Right lobe of liver (tissue), 6 donors: Measurements from ENCODE around the gene SPTBN1. TPM values are rescaled to one million over a fixed set of nuclear protein-coding genes. Genes with fewer than 3 reads are reported as not detected.

Experiments
- ATAC-seq, 4 donors: fragments of 200-7000 bp; cut with Tn5 transposase; one replicate each; pipeline ENCODE4 v1.9.1; 2020; ENCODE audit warnings: mild to moderate bottlenecking in 4 of 4, moderate library complexity in 4 of 4
- DNase-seq, 3 donors: peaks; one replicate each; pipeline ENCODE4 v3.0.0-alpha.2; 2020
- H3K27ac ChIP-seq, 3 donors: fragments of 200-600 bp; one replicate each; pipeline ENCODE4 v1.8.0; 2022
- H3K27me3 ChIP-seq, 2 donors: fragments of 200-600 bp; one replicate each; pipeline ENCODE4 v1.8.0; 2022
- H3K36me3 ChIP-seq, 4 donors: fragments of 200-600 bp; sonication (generic) in 1 of 4; one replicate each; pipeline versions ENCODE4 v1.5.1 to v1.8.0; 2017 to 2022; ENCODE audit warnings: control low read depth in 1 of 4
- H3K4me1 ChIP-seq, 4 donors: fragments of 200-600 bp; sonication (generic) in 1 of 4; one replicate each; pipeline versions ENCODE4 v1.5.1 to v1.8.0; 2017 to 2022; ENCODE audit warnings: control low read depth in 1 of 4
- H3K4me3 ChIP-seq, 3 donors: fragments of 200-600 bp; one replicate each; pipeline ENCODE4 v1.8.0; 2022
- H3K9me3 ChIP-seq, 4 donors: fragments of 200-600 bp; sonication (generic) in 1 of 4; one replicate each; pipeline versions ENCODE4 v1.5.1 to v1.8.0; 2017 to 2022; ENCODE audit warnings: control low read depth in 1 of 4
- CTCF ChIP-seq, 4 donors: fragments of 200-600 bp in 3 of 4; fragments of 450-650 bp in 1 of 4; IDR thresholded peaks; one replicate each; pipeline versions ENCODE4 v1.5.1 to v1.8.0; 2016 to 2022; ENCODE audit warnings: antibody characterized with exemption in 4 of 4, mild to moderate bottlenecking in 2 of 4
- POLR2A ChIP-seq: fragments of 450-650 bp; IDR thresholded peaks from one replicate; pipeline ENCODE4 v1.6.1; 2017; ENCODE audit warnings: antibody characterized with exemption, mild to moderate bottlenecking
- WGBS: methylation state at CpG from one replicate; pipeline ENCODE4 v1.1.6; 2018; ENCODE audit warnings: low coverage, low lambda C conversion rate; ENCODE audit not compliant: insufficient coverage; ENCODE audit errors: missing lambda C conversion rate; 5-methylcytosine and 5-hydroxymethylcytosine counted together
- intact Hi-C, 2 donors: fragments of 100-400 bp; cut with DNase I; formaldehyde crosslinking; loops; one replicate each; pipeline versions ENCODE4 v1.11.2 to v1.14.1; 2022
- total RNA-seq, 6 experiments: library from RNA; depleted of rRNA in 2 of 6; stranded (reverse); fragments of >200 nt in 2 of 6; fragmentation: NEBNext Ultra II Directional in 3 of 6; extraction: Animal tissue kit (Norgen Biotek cat#: 25700) in 3 of 6; gene quantifications; one replicate each; pipeline versions ENCODE4 v1.1.0 to v1.2.4, GENCODE V29; 2016 to 2023
- donor health status: DM: no; HTN: yes; CAD: no.
- donor health status: DM: no; HTN: no; CAD: no.
- donor health status: DM: no; HTN: no; CAD: no.
- donor health status: DM: no; HTN: yes; CAD: no.
- donor health status: DM: no; HTN: yes; CAD: no.

SPTBN1 gene
- total RNA-seq, 6 experiments from 2014 or later: 107 to 315 (median 227) TPM

- Histone ChIP-seq H3K27ac (no peak overlapping the region), H3K27me3 (no peaks in the 10 kb centered on the region), H3K36me3 (peaks cover 14 to 84% (median 53%) of the 10 kb centered on the region in 4 donors), H3K4me1 (peaks cover 0 to 13% (median 6%) of the 10 kb centered on the region in 4 donors), H3K9me3 (no peaks in the 10 kb centered on the region), H3K4me3 (no peak overlapping the region)
- no peak for ATAC-seq
- TF ChIP-seq POLR2A (no peak), CTCF (IDR thresholded peaks at IDR 0.05) (no peak)
- no peak for DNase-seq
- WGBS: 89% methylated on average over 5 of the region's 16 CpGs
- intact Hi-C loops: no loop called here
Measured at GRCh38 chr2:54646170-54646927, 190.2 kb downstream of the SPTBN1 start.

DNA sequence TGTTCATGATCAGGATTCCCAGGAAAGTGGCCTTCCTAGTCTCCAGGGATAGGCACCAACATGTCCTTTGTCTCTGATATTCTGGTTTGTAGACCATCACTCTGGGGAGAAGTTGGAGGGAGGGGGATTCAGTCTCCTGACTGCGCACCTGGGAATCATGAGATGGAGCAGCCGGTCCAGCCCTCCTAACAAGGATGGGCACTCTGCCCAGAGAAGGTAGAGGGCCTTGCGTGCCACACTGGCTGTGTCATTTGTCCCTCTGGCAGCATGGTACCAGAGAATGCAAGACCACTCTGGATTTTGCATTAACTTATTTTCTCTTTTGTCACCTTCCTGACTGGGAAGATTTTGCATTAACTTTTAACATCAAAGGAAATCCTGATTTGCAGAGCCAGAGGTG is 192.1 kb downstream of the SPTBN1 start:
- H3K27ac ChIP-seq: no peak overlapping the region
- no peak for TF ChIP-seq POLR2A
- H3K36me3 ChIP-seq: peaks cover 22 to 97% (median 57%) of the 10 kb centered on the region in 4 donors
- WGBS: 100% methylated on average over 3 of the region's 3 CpGs
- intact Hi-C loops: no loop called here
- DNase-seq: no peak
- H3K9me3 ChIP-seq: no peaks in the 10 kb centered on the region
- no peak overlapping the region for H3K4me3 ChIP-seq
- H3K27me3 ChIP-seq: no peaks in the 10 kb centered on the region
- H3K4me1 ChIP-seq: no peaks in the 10 kb centered on the region
- ATAC-seq: peak in 1 of 4 donors; percentile 23

DNA sequence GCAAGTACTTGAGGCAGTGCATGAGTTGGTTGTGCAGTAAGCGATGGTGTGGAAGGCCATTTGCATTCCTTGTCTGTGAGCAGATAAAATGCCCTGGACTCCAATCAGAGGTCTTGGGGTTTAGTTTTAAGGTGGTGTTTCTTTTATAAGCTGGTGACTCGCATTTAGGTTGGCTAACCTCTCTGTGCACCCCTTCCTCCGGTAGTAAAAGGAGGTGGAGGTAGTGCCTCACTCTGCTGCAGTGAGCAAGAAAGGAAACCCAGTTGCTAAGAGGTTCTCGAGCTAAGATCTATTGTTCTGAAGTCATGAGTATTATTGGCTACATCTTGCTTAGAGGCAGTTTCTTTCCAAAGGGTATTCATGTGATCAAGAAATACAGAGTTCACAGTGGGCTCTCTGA is 193.1 kb downstream of the SPTBN1 start:
- Histone ChIP-seq H3K27ac (no peak overlapping the region), H3K4me1 (no peaks in the 10 kb centered on the region), H3K4me3 (no peak overlapping the region), H3K9me3 (no peaks in the 10 kb centered on the region), H3K27me3 (no peaks in the 10 kb centered on the region), H3K36me3 (peaks cover 27 to 100% (median 59%) of the 10 kb centered on the region in 4 donors)
- TF ChIP-seq POLR2A: no peak
- TF ChIP-seq CTCF (IDR thresholded peaks at IDR 0.05): no peak
- DNase-seq (no peak), ATAC-seq (no peak)
- WGBS: 97% methylated on average over 4 of the region's 4 CpGs
- intact Hi-C loops: no loop called here

- DNase-seq (no peak), ATAC-seq (no peak)
- no peak overlapping the region for H3K27ac ChIP-seq
- no peak for TF ChIP-seq POLR2A
- no peak for TF ChIP-seq CTCF (IDR thresholded peaks at IDR 0.05)
- intact Hi-C loops: no loop called here
- peaks cover 22 to 100% (median 59%) of the 10 kb centered on the region in 4 donors for H3K36me3 ChIP-seq
- WGBS: 91% methylated on average over 7 of the region's 12 CpGs
- no peaks in the 10 kb centered on the region for H3K4me1 ChIP-seq
- no peaks in the 10 kb centered on the region for H3K27me3 ChIP-seq
- no peaks in the 10 kb centered on the region for H3K9me3 ChIP-seq
- no peak overlapping the region for H3K4me3 ChIP-seq
Measured at GRCh38 chr2:54649633-54650032, 193.5 kb downstream of the SPTBN1 start.

DNA sequence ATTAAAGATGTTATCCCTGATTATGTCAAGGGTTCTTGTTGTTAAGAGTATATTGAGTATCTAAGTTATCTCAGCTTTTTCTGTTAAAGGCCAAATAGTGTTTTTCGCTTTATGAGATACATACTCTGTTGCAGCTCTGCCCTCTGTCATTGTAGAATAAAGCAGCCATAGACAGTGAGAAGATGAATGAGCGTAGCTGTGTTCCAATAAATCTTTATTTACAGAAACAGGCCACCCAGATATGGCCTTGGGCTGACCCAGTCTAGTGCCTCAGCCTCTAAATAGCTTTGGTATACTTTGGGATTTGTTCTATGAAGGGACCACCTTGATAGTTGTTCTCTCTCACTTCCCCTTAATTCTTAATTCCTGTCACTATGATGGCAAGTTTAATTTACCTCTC is 194.5 kb downstream of the SPTBN1 start:
- DNase-seq (no peak), ATAC-seq (no peak)
- no peak for TF ChIP-seq POLR2A
- TF ChIP-seq CTCF (IDR thresholded peaks at IDR 0.05): no peak
- intact Hi-C loops: no loop called here
- H3K36me3 ChIP-seq: peaks cover 18 to 100% (median 64%) of the 10 kb centered on the region in 4 donors
- no peak overlapping the region for H3K27ac ChIP-seq
- no peaks in the 10 kb centered on the region for H3K27me3 ChIP-seq
- no peaks in the 10 kb centered on the region for H3K9me3 ChIP-seq
- no peak overlapping the region for H3K4me3 ChIP-seq
- WGBS: 100% methylated on average over 2 of the region's 2 CpGs
- H3K4me1 ChIP-seq: no peaks in the 10 kb centered on the region
